Effector CD4-positive, alpha-beta T cell (primary cell): ENCODE data around the gene GPR18.

ENCODE experiments used
- DNase-seq: peaks from one replicate; pipeline ENCODE4 v3.0.0-alpha.2; 2020
- total RNA-seq: gene quantifications from one replicate; lab custom pipeline; 2026; lab: John Stamatoyannopoulos, UW

GPR18 gene, protein sequence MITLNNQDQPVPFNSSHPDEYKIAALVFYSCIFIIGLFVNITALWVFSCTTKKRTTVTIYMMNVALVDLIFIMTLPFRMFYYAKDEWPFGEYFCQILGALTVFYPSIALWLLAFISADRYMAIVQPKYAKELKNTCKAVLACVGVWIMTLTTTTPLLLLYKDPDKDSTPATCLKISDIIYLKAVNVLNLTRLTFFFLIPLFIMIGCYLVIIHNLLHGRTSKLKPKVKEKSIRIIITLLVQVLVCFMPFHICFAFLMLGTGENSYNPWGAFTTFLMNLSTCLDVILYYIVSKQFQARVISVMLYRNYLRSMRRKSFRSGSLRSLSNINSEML
- total RNA-seq, result 26.1 reads per million, percentile 53 among the genes with 10 or more reads in this experiment

DNA sequence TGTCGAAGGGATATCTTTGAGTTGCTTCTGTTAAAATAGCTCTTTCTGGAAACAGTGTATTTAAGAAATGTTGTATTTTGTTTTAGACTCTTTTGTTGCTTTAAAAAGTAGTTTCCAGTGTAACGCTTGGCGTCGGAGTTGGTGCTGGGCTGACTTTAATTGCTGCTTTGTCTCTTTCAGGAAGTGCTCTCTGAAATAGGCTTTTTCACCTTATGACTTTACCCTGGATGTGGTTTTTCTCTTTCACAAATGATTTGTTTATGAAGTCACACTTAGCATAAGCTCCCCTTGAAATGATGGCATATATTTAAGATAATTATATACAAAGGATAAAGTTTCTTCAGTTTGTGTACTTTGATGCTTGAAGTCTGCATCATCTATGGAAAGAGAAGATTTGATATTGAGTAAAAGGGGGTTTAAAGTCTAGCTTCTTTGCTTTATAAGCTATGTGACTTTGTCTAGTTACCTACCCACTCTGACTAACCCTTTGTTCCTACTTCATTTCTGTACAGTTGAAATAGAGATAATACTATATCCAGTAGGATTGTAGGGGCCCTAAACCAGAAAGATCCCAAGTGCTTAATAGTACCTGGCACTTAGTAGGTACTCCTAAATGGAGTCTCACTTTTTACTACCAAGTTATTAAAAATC lies at the start of gene GPR18:
GPR18 (minus strand) TSS at position 170 of the 651 bp plus-strand sequence. CDS start 2,507 bp downstream, outside the sequence.
- DNase-seq, result no peak

DNA sequence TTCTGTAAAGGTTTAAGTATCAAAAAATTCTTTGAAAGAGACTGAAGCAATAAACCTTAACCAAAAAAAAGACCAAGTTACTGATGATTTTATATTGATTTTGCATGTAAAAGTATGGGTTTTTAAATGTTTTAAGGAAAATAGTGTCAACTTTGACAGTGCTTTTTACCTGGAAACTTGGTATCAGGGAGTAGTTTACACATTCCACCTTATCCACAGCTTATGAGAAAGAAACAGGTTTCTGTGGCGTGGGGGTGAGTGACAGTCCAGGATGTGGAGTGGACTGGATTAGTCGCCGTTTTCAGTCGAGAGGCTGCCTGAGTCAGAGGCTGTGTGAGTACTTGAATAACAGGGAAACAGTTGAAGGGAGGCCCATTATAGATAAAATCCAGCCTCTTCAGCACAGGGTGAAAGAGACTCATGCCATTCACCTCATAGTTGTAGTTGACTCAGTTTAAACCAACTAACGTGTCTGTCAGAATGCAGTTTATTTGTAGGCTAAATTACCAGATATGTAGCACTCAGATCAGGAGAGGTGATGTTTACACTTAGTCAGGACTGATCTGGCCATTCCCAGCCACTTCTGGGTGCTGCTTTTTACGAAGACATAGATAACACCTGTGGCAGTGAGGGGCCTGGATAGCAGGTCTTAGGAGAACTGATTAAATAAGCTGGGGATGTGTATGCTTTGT lies 49.6 kb upstream of the GPR18 start:
- DNase-seq, result peak; percentile 43

DNA sequence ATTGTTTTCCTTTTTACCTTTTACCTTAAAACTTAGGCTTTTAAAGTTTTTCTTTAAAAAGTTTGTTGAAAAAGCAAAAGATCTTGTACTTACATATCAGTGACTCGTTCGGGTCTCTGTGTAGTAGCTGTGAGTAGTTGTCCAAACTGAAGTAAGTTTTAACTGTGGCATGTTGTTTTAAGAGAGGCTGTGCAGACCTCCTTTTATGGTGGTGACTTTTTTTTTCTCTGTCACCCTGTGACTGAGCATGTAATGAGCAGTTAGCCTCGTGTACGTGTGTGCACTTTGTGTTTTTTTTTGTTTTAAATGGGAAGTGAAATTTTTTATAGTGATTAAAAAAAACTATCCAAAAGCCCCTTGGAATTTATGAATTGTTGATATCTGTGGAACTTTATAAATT lies 49.1 kb upstream of the GPR18 start, which contains the start of gene GPR183:
GPR183 (minus strand) TSS at position 153 of the 400 bp plus-strand sequence. CDS start 11,254 bp downstream, outside the sequence.
- peak; percentile 40 for DNase-seq

DNA sequence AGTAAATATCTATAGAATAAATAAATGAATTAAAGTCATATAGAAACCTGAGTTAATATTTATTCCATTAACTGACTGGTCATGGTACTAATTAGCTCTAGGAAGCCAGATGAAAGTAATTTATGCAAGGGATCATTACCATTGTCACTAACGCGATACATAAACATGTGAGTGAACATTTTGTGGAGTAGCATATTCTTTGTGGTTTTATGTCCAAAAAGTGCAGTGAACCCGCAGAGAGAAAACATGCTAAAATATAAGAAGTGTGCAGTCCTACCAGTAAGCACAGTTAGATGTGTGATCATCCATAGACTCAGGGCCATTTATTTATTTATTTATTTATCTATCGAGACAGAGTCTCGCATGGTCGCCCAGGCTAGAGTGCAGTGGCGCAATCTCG lies 47.4 kb upstream of the GPR18 start:
- DNase-seq, result no peak

GRCh38 chr13:99305158-99305557 lies 47.0 kb upstream of the GPR18 start:
- DNase-seq, result no peak

DNA sequence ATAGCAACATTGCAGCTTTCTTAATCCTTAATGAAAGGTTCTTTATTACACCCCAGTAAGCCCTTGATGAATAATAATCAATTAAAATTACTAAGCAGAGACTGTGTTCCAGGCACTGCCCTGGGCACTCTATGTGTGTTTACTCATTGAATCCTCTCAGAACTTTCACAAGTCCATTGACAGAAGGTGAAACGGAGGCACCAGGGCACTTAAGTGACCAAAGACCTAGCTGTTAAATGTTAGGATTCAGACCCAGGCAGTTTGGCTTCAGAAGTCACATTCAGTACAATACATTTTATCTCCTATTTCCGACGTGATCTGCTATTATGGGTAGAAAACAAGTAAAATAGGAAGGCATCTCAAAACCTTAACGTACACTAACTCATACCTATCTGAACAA lies 46.4 kb upstream of the GPR18 start:
- DNase-seq, result no peak

DNA sequence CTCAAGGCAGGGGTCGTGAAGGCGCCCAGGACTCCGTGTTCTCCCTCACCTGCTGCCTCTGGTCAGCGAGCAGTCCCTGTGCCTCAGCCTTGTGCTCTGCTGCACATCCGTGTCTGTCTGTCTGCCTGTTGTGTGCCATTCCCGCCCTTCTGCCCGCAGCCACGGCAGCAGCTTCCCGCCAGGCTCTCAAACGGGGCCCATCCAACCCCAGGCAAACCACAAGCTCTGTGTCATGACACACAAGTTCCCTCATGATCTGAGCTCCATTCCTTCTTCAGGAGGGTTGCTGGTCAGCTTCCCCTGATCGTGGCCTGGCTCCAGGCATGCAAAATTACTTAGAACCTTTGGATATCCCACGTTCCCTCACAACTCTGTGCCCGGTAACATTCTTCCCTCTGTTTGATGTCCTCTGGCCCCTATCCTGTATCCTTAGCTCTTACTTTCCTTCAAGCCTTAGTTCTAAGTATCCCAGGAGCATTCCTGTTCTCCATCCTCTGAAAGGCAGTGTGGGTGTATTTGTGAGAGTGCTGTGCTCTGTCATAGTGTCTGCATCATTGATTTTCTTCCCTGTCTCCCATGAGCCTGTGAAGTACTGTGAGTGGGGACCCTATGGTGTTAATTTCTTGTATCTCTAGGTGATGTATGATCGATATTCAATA lies 45.8 kb upstream of the GPR18 start:
- DNase-seq, result peak; percentile 47

DNA sequence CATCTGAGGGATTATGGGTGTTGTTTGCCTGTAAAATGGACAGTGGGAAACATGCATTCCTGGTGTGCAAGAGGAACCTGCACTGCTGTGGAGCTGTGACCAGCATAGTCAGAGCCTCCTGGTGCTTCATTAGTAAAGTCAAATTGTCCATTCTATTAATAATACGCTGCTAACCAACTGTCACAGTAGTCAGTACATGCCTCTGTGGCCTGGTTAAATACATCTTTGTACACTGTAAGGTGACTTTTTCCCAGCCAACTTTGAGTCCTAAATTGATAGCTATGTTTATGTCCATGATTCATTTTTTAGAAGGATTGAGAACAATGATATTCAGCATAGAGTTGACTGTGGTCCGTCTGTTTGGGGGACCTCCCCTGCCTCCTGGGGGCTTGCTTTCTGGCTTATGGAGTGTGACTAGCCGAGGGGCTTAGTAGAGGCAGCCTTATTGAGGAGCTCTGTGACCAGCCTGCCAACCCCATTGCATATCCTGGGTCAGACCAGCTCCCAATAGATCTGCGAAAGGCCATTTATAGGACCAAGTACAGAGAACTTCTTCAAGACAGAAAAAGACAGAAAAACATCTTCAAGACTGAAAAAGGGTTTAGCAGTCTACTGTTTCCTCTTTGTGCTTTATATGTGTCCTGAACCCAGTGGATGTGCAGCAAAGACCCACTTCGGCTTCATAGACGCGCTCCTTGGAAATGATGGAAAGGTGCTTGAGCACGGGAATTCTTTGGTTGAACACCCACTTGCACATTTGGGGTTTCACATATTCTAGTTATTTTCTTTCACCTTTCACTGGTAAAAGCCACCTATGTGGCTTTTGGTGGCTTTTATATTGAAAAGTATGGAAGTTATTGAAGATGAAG lies 44.7 kb upstream of the GPR18 start:
- no peak for DNase-seq

DNA sequence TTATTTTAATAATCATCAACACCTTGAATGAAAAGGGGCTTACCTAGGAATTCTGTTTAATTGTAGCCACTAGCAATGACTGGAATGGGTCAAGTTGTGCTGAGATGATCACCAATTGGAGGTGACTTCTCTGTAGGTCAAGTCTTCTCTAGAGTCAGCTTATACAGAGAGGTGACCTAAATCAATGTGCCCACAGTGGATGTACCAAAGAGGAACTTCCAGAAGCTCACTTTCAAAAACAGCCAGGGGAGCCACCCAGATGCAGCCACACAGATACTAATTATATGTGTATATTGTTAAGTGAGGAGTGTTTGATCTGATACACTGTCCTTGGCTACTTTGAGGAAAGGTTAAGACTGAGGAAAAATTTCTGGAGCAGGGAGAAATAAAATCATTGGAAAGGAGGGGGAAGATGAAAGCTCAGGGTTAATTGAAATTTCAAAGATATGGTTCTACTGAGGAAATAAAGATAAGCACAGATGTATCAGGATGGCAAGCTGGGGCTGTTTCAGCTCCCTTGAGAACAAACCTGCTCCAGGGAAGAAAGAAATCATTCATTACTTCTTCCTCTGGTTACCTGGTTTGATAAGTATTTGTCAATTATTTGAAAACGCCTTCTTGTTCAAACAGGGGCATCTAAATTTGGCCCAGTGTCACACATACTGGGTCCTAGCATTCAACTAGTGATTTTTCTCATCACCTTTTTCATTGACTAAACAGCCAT lies 43.9 kb upstream of the GPR18 start:
- no peak for DNase-seq

DNA sequence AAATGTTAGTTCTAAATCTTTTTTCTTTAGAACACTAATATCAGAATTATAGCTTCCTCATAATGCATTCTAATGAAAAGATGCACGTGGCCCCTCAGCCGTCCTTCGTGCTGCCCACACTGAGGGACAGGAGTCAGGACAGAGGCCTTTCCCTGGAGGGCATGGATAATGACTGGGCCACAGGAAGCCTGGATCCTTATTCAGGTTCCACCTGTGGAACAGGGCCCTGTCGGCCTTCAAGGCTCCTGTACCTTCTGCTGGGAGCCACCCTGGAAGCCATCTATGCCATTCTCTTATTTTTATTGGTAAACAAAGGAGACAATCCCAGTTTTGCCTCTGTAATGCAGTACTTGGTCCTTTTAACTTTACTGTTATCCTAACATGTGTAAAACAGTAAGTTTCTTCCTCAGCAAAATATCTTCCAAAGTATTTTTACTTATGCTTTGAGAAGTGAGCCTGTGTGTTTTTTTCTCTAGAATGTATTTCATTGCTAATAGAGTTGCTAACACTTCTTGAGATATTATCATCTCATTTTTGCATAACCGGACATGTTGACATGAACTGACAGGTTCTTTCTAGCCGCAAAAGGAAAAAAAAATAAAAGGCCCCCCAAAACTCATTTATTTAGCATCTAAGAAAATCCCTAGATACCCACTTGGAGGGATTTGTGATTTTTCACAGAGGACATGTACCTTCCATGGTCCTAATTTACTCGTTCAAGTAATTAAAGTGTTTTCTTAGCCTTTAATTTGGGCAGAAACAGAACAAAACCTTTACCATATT lies 43.1 kb upstream of the GPR18 start:
- no peak for DNase-seq

DNA sequence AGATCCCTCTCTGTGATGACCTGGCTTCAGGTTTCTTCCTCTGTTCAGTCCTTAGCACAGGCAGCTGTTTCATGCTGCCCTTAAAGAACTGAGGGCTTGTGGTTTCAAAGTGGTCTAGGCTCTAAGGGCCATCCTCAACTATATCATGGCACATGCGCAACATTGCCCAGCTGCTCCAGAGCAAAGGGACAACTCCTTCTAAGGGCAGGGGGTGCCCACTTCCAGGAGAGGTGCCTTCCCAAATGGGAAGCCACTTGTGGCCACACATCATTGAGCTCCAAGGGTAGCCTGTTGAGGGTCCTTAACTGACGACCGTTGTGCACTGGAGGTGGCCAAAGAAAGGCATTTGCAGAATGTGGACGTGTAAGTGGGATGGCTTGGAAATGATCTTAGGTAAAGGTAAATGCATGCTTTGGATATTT lies 41.8 kb upstream of the GPR18 start:
- DNase-seq, result no peak

- DNase-seq, result no peak
These were observed 41.2 kb upstream of the GPR18 start for GRCh38 chr13:99299256-99299919.

DNA sequence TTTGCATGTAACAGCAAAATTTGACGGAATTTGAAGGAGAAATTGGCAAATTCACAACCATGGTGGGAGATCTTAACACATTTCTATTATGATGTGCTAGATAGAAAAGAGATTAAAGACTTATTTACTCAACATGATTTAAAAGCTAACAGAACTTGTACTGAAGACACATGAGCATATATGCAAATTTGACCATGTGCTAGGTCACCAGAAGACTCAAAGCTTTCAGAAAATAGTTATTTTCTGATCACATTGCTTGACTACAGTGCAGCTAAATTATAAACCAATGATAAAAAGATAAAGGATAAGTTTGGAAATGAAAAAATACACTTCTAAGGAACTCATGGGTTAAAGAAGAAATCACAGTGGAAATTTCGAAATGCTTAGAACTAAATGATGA lies 39.9 kb upstream of the GPR18 start:
- DNase-seq, result no peak

DNA sequence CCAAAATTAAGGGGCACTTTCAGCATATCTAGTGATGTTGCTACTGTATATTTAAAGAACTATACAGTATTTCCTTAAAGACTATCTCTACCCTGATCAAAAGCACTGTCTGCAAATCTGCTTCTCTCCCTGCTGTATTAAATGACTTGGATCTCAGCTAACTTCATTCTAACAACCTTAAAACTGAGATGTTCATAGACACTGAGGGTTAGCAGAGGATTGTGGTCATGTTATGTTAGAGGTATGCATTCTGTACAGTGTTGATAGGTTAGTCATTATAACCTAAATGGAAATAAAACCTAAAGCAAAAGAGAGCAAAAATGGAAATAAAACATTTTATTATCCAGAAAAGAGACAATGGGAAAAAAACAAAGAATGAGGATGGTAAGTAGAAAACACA lies 39.2 kb upstream of the GPR18 start:
- DNase-seq, result no peak

GRCh38 chr13:99296398-99296797 lies 38.2 kb upstream of the GPR18 start:
- DNase-seq, result no peak

- no peak for DNase-seq
These were observed 37.5 kb upstream of the GPR18 start for GRCh38 chr13:99295488-99296252.

GRCh38 chr13:99294958-99295357 lies 36.8 kb upstream of the GPR18 start:
- DNase-seq, result no peak

GRCh38 chr13:99294198-99294597 lies 36.0 kb upstream of the GPR18 start:
- DNase-seq, result no peak

DNA sequence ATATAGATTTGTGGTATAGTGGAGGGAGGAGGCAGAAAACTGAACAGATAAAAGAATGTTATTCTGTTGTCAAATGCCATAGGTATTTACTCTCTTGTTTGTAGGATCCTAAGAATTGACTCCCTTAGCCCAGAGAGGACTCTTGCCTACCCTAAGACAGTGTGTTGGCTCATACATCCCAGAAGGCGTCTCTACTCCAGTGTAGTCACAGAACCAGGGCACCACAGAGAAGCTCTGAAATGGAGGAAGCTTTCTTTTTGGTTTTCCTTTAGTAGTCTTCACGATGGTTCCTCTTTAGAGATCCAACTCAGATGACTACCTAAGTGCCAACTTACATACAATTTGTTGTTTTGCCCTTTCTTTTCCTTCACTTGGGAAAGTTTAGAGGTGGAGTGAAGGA lies 35.0 kb upstream of the GPR18 start:
- DNase-seq, result no peak
